ENCODE results near the gene PDX1.

The PDX1 gene

GRCh38 chr13:27907121-27907787, 12.5 kb upstream of the PDX1 start:
- no peak for TF ChIP-seq CREB1 (IDR thresholded peaks at IDR 0.05; ENCODE audit: low read depth)
- no peak for TF ChIP-seq REST (IDR thresholded peaks at IDR 0.05; ENCODE audit: low read depth)
- no peak for TF ChIP-seq YY1 (IDR thresholded peaks at IDR 0.05; ENCODE audit: low read depth)
- TF ChIP-seq MAX (IDR thresholded peaks at IDR 0.05) = no peak
- no peak for TF ChIP-seq TCF12 (IDR thresholded peaks at IDR 0.05; ENCODE audit: low read depth)
- TF ChIP-seq ZBTB7A (IDR thresholded peaks at IDR 0.05; ENCODE audit: low read depth) = no peak
- TF ChIP-seq EP300 (IDR thresholded peaks at IDR 0.05; ENCODE audit: borderline replicate concordance) = no peak
- no peak for TF ChIP-seq USF1 (IDR thresholded peaks at IDR 0.05)
- TF ChIP-seq FOXM1 (IDR thresholded peaks at IDR 0.05; ENCODE audit: borderline replicate concordance, low read depth) = no peak
- no peak for TF ChIP-seq CEBPB (IDR thresholded peaks at IDR 0.05)
- TF ChIP-seq NFIC (IDR thresholded peaks at IDR 0.05) = no peak
- TF ChIP-seq RAD21 (IDR thresholded peaks at IDR 0.05; ENCODE audit: low read depth) = no peak
- no peak for TF ChIP-seq EGR1 (IDR thresholded peaks at IDR 0.05)
- no peak for TF ChIP-seq TAF1 (IDR thresholded peaks at IDR 0.05; ENCODE audit: low read depth)
- no peak for TF ChIP-seq TEAD4 (IDR thresholded peaks at IDR 0.05)

GRCh38 chr13:27909378-27909777, 10.4 kb upstream of the PDX1 start:
- TF ChIP-seq CEBPB (IDR thresholded peaks at IDR 0.05) = no peak
- TF ChIP-seq MAX (IDR thresholded peaks at IDR 0.05) = no peak
- no peak for TF ChIP-seq EP300 (IDR thresholded peaks at IDR 0.05; ENCODE audit: borderline replicate concordance)

- TF ChIP-seq RAD21 (IDR thresholded peaks at IDR 0.05; ENCODE audit: low read depth) = no peak
- no peak for TF ChIP-seq USF1 (IDR thresholded peaks at IDR 0.05)
- no peak for TF ChIP-seq EGR1 (IDR thresholded peaks at IDR 0.05)
- TF ChIP-seq TCF12 (IDR thresholded peaks at IDR 0.05; ENCODE audit: low read depth) = no peak
- TF ChIP-seq YY1 (IDR thresholded peaks at IDR 0.05; ENCODE audit: low read depth) = no peak
- no peak for TF ChIP-seq ZBTB7A (IDR thresholded peaks at IDR 0.05; ENCODE audit: low read depth)
- no peak for TF ChIP-seq TEAD4 (IDR thresholded peaks at IDR 0.05)
- TF ChIP-seq FOXM1 (IDR thresholded peaks at IDR 0.05; ENCODE audit: borderline replicate concordance, low read depth) = no peak
- no peak for TF ChIP-seq CEBPB (IDR thresholded peaks at IDR 0.05)
- TF ChIP-seq TAF1 (IDR thresholded peaks at IDR 0.05; ENCODE audit: low read depth) = no peak
- TF ChIP-seq REST (IDR thresholded peaks at IDR 0.05; ENCODE audit: low read depth) = no peak
- no peak for TF ChIP-seq MAX (IDR thresholded peaks at IDR 0.05)
- no peak for TF ChIP-seq EP300 (IDR thresholded peaks at IDR 0.05; ENCODE audit: borderline replicate concordance)
- no peak for TF ChIP-seq NFIC (IDR thresholded peaks at IDR 0.05)
- TF ChIP-seq CREB1 (IDR thresholded peaks at IDR 0.05; ENCODE audit: low read depth) = no peak
These were observed 8.3 kb upstream of the PDX1 start for GRCh38 chr13:27911521-27911920.

GRCh38 chr13:27913160-27913559, 6.6 kb upstream of the PDX1 start:
- TF ChIP-seq EGR1 (IDR thresholded peaks at IDR 0.05) = no peak
- no peak for TF ChIP-seq RAD21 (IDR thresholded peaks at IDR 0.05; ENCODE audit: low read depth)
- TF ChIP-seq TEAD4 (IDR thresholded peaks at IDR 0.05) = no peak
- TF ChIP-seq TCF12 (IDR thresholded peaks at IDR 0.05; ENCODE audit: low read depth) = no peak
- TF ChIP-seq TAF1 (IDR thresholded peaks at IDR 0.05; ENCODE audit: low read depth) = no peak
- TF ChIP-seq FOXM1 (IDR thresholded peaks at IDR 0.05; ENCODE audit: borderline replicate concordance, low read depth) = no peak
- no peak for TF ChIP-seq CEBPB (IDR thresholded peaks at IDR 0.05)
- TF ChIP-seq REST (IDR thresholded peaks at IDR 0.05; ENCODE audit: low read depth) = no peak
- TF ChIP-seq ZBTB7A (IDR thresholded peaks at IDR 0.05; ENCODE audit: low read depth) = no peak
- TF ChIP-seq USF1 (IDR thresholded peaks at IDR 0.05) = no peak
- no peak for TF ChIP-seq NFIC (IDR thresholded peaks at IDR 0.05)
- TF ChIP-seq CREB1 (IDR thresholded peaks at IDR 0.05; ENCODE audit: low read depth) = no peak
- TF ChIP-seq YY1 (IDR thresholded peaks at IDR 0.05; ENCODE audit: low read depth) = no peak
- no peak for TF ChIP-seq EP300 (IDR thresholded peaks at IDR 0.05; ENCODE audit: borderline replicate concordance)
- TF ChIP-seq MAX (IDR thresholded peaks at IDR 0.05) = no peak
